C4-2B (cell line): Measurements from ENCODE around the gene USP37.

ENCODE experiments used
- CTCF ChIP-seq: fragments of 450-650 bp; conservative IDR thresholded peaks from 2 replicates; pipeline ENCODE4 v1.5.1; 2017; ENCODE audit warnings: mild to moderate bottlenecking
- ZFX ChIP-seq: fragments of 450-650 bp; IDR thresholded peaks from 2 replicates; pipeline ENCODE4 v1.6.1; 2017

- TF ChIP-seq CTCF, result no peak
- TF ChIP-seq ZFX, result no peak
Measured at GRCh38 chr2:218423584-218423983, 144.6 kb downstream of the USP37 start.
